ENCODE data around the gene P2RY8.
"Not testable (repeated sequence)": the region's sequence is repeated elsewhere in the genome, so short reads cannot be mapped to it uniquely, and the experiment has no call there.

The P2RY8 gene

DNA sequence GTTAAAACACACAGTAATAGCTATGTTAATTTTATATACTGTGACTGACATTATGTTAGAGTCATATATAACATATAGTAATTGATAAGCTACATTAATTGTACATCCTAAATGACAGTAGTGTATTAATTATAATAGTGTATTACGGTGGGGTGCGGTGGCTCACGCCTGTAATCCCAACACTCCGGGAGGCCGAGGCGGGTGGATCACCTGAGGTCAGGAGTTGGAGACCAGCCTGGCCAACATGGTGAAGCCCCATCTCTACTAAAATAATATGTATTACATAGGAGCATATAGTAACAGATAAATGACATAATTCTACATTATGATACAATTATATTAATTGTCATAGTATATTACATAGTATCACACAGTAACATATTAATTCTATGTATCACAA, 96.5 kb downstream of the P2RY8 start:
- no peak for DNase-seq

DNA sequence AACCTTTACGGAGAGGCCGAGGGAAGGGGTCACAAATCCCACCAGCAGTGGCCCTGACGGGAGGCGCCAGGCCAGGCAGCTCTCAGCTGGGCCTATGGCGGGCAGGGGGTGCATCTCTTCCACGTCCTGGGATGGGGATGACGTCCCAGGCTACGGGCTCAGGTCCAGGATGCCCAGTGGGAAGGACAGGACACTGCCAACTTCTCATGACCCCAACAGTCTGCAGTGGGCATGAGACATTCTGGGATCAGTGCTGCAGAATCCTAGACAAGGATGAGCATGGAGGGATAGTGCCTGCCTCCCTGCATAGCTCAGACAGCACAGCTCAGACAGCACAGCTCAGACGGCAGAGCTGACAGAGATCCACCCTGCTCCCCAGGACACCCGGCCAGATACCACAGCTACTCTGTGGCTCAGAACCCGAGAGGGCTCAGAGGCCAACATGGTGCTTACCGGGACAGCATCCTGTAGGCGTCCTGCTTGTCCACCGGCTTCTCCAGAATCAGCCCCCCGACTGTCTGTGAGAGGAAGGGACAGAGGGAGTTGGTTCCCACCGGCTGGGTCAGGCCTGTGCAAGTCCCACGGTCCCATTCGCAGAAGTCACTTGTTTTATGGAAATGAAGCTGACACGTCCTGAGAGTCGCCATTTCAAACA, 101.6 kb downstream of the P2RY8 start:
- DNase-seq, result no peak

DNA sequence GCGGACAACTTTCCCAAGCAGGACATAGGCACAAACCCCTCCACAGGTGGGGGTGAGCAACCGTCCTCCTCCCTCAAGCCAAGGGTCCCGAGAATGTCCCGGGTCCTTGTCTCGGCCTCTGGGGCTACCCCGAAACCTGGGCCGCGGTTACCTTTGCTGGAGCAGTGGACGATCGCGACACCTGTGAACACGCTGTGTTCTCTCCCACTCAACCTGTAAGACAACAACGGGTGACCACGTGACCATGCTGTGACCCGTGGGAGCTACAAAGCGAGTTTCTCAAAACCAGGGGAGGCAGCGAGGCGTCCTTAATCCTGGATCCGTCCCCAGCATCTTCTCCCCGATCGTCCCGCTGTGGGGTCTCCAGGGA, 102.1 kb downstream of the P2RY8 start:
- DNase-seq, result no peak

DNA sequence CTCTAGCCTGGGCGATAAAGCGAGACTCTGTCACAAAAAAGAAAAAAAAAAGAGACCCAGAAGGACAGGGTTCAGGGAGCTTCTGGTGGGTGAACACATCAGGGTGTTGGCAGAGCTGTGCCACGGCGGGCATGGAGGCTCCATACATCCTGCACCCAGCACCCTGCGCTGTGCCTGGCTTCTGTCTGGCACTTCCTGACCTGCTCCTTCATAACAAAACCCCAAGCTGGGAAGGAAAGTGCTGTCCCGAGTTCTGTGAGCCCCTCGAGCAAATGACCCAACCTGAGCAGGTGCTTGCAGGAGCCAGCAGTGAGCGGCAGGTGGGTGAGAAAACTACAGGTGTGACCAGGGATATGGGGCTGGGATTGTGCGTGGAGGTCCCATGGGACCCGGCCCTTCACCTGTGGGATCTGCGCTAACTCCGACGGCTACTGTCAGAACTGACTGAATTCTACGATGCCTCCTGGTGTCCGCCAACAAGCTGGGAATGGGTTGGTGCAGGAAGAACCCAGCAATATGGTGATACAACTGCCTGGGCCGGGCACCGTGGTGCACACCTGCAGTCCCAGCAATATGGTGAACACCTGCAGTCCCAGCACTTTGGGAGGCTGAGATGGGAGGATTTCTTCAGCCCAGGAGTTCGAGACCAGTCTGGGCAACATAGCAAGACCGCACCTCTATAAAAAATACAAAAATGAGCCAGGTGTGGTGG, 103.2 kb downstream of the P2RY8 start:
- DNase-seq, result no peak

DNA sequence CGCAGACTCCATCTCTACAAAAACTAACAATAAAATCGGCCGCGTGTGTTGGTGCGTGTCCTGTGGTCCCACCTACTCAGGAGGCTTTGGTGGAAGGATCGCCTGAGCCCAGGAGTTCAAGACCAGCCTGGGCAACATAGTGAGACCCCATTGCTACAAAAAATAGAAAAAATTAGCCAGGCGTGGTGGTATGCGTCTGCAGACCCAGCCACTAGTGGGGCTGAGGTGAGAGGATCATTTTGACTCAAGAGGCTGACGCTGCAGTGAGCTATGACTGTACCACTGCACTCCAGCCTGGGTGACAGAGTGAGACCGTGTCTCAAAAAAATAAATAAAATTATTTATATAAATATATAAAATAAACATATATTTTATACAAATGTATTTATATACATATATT, 106.5 kb downstream of the P2RY8 start:
- no peak for DNase-seq

DNA sequence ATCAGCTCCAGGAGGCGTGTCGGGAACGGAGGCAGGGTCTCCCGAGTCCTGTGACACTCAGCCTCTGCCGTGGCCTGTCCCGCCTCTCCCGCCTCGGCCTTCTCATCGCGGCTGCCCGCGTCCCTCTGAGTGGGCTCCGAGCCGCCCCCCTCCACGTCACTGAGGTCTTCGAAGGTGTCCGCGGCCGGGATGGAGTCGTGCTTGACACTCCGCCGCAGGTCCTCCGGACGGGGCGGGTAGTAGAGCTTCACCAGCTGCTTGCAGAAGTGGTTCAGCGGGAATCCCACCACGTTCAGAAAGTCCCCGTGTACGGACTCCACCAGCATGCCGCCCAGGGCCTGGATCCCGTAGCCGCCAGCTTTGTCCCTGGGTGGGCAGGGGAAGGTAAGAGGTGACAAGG, 109.2 kb downstream of the P2RY8 start:
- DNase-seq, result no peak

DNA sequence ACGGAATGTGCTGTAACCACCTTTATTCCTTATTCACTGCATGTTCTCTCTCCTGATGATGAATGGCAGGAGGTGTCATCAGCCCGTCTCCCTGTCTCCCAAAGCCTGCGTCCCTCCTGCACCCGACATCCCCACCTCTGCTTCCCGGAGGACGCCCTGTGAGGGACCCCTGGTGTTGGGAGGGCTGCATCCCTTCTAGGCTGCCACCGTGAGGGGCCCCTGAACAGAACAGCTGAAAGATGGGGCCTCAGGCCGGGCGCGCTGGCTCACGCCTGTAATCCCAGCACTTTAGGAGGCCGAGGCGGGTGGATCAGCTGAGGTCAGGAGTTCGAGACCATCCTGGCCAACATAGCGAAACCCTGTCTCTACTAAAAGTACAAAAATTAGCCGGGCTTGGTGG, 110.7 kb downstream of the P2RY8 start:
- not testable (repeated sequence) for DNase-seq

DNA sequence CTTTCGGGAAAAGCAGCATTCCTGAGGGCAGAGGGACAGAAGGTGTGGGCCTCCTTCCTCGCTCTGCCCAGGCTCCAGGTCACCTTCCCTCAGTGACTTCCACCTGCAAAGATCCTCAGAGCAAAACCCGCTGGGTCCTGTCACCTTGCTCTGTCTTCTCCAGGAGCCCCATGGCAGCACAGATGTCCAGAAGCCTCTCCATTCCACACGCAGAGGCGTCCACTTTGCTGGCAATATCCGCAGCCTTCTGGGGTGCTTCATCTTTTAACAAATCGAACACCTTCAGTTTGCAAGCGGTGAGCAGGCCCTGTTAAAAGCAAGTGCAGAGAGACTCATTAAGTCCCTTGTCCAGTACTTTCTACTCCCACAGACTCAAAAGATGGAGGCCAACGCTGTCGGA, 111.6 kb downstream of the P2RY8 start:
- DNase-seq, result no peak

DNA sequence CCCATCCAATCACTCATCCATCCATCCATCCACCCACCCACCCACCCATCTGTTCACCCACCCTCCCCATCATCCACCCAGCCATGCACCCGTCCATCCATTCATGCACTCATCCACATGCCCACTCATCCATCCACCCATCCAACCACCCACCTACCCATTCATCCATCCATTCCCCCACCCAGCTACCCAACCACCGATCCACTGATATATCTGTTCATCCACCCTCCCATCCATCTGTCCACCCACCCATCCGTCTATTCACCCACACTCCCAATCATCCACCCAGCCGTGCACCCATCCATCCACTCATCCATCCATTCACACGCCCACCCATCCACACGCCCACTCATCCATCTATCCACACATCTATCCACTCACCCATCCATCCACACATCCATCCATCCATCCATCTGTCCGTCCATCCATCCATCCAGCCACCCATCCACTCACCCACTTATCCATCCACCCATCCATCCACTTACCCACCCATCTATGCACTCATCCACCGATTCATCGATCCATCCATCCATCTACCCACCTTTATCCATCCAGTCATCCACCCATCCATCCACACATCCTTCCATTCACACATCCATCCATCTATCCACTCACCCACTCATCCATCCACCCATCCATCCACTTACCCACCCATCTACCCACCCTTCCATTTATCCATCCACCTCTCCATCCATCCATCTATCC, 112.7 kb downstream of the P2RY8 start:
- no peak for DNase-seq

DNA sequence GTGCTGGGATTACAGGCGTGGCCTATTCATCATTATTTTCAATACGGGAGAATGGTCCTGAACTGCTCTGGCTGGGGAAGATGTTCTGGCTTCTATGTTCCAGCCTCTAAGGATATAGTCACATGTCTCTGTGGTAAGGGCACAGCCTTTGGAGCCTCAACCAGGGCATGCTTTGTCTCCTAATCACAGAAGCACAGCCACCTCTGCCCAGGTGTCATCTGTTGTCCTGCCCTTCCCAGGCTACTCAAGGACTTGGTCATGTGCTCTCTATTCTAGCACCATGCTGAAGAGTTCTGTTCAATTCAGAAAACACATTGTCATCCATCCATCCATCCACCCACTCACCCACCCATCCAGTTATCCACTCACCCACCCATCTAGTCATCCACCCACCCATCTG, 113.8 kb downstream of the P2RY8 start:
- DNase-seq, result no peak

DNA sequence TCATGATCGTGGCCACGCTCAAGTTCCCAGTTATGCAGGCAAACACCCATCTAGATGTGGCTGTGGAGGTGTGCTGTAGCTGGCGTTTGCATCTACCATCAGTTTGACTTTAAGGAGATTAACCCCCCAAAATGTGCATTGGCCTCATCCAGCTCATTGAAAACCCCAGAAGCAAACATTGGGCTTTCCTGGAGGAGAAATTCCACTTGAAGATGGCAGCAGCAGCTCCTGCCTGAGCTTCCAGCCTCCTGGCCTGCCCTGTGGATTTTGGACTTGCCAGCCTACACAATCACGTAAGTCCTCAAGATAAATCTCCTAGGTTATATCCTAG, 114.9 kb downstream of the P2RY8 start:
- DNase-seq, result no peak

DNA sequence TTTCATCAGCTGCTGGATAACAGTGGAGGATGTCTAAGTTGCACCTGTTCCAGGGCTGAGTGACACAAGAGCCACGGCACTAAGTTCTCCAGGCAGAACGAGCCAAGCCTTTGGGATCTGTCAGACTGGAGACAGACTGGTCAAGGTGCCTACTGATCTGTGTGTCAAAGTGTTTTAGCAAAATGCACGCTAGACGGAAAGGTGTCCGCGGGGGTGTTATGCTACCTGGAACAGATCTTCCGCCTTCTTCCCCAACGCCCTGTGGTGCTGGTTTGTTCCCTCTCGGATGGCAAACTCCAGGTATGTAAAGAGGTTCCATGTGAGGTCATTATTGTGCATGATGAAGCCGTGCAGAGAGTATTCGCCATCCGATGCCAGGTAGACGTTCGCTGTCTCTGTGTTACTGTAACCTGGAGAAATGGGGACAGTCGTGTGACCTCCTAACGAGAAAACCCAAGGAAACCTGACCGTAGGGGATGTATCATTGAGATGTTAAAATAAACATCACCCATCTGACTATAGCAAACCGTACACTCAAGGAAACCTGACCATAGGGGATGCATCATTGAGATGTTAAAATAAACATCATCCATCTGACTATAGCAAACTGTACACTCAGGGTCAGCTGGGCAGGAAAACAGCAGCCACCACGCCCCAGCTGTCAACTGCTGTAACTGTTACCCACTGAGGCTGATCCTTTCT, 115.4 kb downstream of the P2RY8 start:
- no peak for DNase-seq

DNA sequence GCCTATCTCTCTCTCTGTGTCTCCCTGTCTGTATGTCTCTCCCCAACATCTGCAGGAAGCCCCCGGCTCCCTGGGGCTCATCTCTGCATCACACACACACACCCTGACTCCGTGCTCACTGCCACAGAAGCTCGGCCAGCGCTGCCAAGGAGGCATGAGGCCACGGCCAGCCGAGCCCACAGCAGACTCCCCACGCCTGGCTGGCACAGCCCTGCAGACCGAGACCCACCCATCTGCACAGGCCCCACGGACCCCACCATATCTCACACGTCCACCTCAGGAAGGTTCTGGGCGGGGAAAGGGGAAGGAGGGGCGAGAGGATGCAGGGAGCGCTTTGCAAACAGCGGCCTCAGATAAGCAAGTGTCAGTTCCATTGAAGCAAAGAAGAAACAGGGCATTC, 116.6 kb downstream of the P2RY8 start:
- no peak for DNase-seq

DNA sequence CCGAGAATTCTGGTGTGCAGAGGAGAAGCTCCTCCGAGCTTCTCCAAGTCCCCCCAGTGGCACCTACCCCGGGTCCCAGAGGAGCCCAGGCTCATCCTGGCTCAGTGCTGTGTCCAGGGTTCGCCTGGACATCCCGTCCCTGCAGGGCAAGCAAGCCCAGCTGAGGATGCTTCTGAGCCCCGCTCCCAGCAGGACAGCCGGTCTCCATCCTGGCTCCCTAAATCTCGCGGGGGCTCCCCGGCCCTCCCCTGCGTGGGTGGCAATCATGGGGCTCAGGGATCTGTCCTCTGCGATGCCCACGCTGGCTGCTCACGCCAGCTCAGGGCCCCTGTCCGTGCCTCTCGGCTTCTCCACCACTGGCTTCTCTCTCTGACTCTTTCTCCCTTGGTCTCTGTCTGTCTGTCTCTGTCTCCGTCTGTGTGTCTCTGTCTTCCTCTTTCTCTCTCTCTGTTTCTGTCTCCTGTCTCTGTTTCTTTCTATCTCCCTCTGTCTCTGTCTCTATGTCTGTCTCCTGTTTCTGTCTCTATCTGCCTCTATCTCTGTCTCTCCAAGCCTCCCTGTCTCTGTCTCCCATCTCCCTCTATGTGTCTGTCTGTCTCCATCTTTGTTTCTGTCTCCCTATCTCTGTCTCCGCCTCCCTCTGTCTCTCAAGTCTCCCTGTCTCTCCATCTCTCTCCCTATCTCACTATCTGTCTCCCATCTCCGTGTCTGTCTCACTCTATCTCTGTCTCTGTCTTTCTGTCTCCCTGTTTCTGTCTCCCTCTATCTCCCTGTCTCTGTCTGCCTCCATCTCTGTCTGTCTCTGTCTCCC, 117.2 kb downstream of the P2RY8 start:
- no peak for DNase-seq

DNA sequence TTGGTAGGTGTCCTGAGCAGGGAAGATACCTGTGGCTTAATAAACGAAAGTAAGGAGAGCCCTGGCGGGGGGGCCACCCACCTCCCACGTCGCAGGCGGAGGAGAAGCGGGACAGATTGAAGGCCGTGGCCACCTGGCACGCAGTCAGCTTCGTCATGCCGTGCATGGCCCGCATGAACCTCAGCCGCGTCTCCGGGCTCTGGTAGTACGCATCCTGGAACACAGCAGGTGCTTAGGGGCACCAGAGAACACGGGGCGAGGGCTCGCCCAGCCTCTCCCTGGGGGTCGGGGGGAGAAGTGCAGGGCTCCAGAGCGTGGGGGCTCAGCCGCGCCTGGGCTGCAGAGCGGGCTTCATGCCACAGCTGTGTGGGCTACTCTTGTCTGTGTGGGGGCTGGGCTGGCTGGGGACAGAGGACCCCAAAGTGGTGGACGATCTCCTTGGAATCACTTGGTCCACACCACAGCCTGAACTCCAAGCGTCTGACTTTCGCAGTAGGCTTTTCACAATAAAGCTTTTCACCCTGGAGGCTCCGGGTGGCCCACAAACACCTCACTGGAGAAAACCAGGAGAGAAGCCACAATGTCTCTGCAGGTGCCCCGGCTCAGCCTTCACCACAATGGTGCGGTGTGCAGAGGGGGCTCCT, 118.0 kb downstream of the P2RY8 start:
- no peak for DNase-seq

DNA sequence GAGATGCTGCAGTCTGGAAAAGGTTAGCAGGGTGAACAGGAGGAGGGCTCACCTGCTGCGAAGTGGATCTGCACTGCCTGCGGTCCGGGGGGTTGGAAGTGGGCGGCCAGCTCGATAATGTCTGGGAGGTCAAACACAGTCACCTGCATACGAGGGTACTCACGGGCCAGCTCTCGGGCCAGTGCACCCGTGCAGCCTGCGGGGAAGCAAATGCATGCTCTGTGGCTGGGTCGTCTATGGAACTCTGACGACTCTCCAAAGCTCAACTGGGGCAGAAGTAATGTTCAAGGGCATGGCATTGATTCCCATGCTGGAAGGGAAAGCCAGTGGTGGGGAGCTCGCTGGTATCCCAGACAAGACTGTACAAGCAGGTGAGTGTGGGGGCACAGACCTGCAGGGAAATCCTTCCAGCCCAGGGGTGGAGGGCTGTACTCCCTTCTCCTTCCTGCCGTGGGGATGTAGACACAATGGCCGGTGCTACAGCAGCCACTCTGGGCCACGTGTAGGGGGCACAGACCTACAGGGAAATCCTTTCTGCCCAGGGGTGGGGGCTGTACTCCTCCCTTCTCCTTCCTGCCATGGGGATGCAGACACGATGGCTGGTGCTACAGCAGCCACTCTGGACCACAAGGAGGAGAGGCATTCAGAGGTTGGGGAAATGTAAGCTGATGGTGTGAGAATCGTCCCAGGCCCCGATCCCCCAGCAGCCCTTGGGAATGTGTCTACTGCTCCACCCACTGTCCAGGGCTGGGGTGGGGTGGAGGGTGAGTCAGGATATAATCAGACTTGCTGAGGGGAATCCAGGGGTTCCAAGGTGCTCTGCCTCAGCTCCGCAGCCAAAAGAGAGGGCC, 118.8 kb downstream of the P2RY8 start:
- DNase-seq, result no peak

DNA sequence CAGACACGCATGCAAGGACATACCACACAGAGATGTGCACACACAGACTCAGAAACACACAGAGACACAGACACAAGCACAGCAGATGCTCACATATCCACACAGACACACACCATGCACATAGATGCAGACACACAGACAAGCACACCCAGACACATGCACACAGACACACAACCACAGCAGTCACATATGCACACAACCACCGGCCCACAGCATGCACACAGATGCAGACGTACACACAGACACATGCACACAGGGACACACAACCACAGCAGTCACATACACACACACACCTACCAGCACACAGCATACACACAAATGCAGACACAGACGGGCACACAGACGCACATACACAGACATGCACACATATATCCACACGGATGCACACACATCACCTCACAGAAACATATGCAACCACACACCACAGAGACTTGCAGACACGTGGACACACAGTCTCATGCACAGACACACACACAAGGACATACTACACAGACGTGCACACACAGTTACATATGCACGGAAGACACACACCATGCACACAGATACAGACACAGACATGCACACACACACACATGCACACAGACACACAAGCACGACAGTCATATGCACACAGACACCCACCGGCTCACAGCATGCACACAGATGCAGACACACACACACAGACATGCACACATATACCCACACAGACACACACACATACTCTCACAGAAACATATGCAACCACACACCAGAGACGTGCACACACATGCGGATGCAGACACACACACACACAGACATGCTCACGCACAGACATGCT, 119.8 kb downstream of the P2RY8 start:
- DNase-seq, result no peak

DNA sequence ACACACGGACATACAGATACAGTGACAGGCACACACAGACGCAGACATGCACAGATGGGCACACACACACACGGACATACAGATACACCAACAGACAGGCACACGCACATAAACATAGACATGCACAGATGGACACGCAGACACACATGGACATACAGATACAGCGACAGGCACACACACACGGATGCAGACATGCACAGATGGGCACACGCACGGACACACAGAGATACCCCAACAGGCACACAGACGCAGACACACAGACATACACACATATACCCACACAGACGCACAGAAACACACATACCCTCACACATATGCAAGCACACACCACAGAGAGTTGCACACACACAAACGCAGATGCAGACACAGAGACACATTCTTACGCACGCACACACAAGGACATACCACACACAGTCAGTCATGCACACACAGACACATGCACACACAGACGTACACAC, 120.6 kb downstream of the P2RY8 start:
- no peak for DNase-seq
